Uterus (tissue), 4 donors: ENCODE data around the gene ZCCHC14. TPM values are rescaled to one million over a fixed set of nuclear protein-coding genes. Genes with fewer than 3 reads are reported as not detected.
A peak's percentile ranks its signal among the peaks of the same experiment; 100 is the strongest.

Experiments used
- DNase-seq, 2 donors: peaks; one replicate each; pipeline ENCODE4 v3.0.0-alpha.2; 2019 to 2020
- H3K27ac ChIP-seq, 2 donors: fragments of 200-600 bp; sonication (generic); 1 replicate in 1 of 2; 2 replicates in 1 of 2; pipeline ENCODE4 v1.5.1; 2016 to 2018
- H3K27me3 ChIP-seq, 2 donors: fragments of 200-600 bp; sonication (generic); one replicate each; pipeline ENCODE4 v1.5.1; 2018 to 2019; ENCODE audit warnings: control low read depth in 1 of 2
- H3K36me3 ChIP-seq, 2 donors: fragments of 200-600 bp; sonication (generic); one replicate each; pipeline ENCODE4 v1.5.1; 2019; ENCODE audit warnings: control low read depth in 1 of 2
- H3K4me1 ChIP-seq, 2 donors: fragments of 200-600 bp; sonication (generic); one replicate each; pipeline ENCODE4 v1.5.1; 2018 to 2019; ENCODE audit warnings: control low read depth in 1 of 2
- H3K4me3 ChIP-seq, 2 donors: fragments of 200-600 bp; sonication (generic); 1 replicate in 1 of 2; 2 replicates in 1 of 2; pipeline ENCODE4 v1.5.1; 2018 to 2019; ENCODE audit warnings: mild to moderate bottlenecking in 1 of 2
- H3K9me3 ChIP-seq, 2 donors: fragments of 200-600 bp; sonication (generic); one replicate each; pipeline ENCODE4 v1.5.1; 2019; ENCODE audit warnings: control low read depth in 1 of 2
- CTCF ChIP-seq, 4 experiments: fragments of 200-600 bp in 2 of 4; fragments of 450-650 bp in 2 of 4; sonication (generic) in 2 of 4; IDR thresholded peaks; one replicate each; pipeline ENCODE4 v1.5.1; 2016 to 2019; ENCODE audit warnings: antibody characterized with exemption in 4 of 4, mild to moderate bottlenecking in 2 of 4, moderate library complexity in 1 of 4
- POLR2A ChIP-seq, 2 donors: fragments of 450-650 bp; IDR thresholded peaks; one replicate each; pipeline ENCODE4 v1.6.1; 2016; ENCODE audit warnings: antibody characterized with exemption in 2 of 2, mild to moderate bottlenecking in 1 of 2, moderate library complexity in 1 of 2
- intact Hi-C: fragments of 100-400 bp; cut with DNase I; formaldehyde crosslinking; loops from one replicate; pipeline ENCODE4 v1.15.1; 2023; ENCODE audit warnings: low total_unique reads
- total RNA-seq, 4 donors: library from RNA; depleted of rRNA in 3 of 4; stranded (reverse); fragments of >200 nt in 3 of 4; gene quantifications; one replicate each; pipeline versions ENCODE4 v1.1.0 to v1.2.4, GENCODE V29; 2014 to 2023
- donor health status: DM: yes; HTN: yes; CAD: no.

ZCCHC14 gene
- total RNA-seq, 4 donors from 2014 or later, result 9.2 to 33.0 (median 20.6) TPM

- Histone ChIP-seq H3K4me3 (no peak overlapping the region), H3K27me3 (no peaks in the 10 kb centered on the region), H3K36me3 (no peaks in the 10 kb centered on the region), H3K9me3 (no peaks in the 10 kb centered on the region), H3K27ac (peak overlapping the region; percentile 9 to 53), H3K4me1 (no peaks in the 10 kb centered on the region)
- TF ChIP-seq CTCF (IDR thresholded peaks at IDR 0.05) (no peak), POLR2A (IDR thresholded peaks at IDR 0.05) (no peak)
- intact Hi-C loops, result no loop called here
- DNase-seq, result peak in 1 of 2 donors; percentile 75
Measured at GRCh38 chr16:87407511-87408112, 85.2 kb downstream of the ZCCHC14 start.

GRCh38 chr16:87406495-87407088 lies 86.2 kb downstream of the ZCCHC14 start:
- DNase-seq, result no peak

GRCh38 chr16:87404764-87405625 lies 87.8 kb downstream of the ZCCHC14 start:
- intact Hi-C loops, result no loop called here
- H3K9me3 ChIP-seq, result no peaks in the 10 kb centered on the region
- H3K36me3 ChIP-seq, result no peaks in the 10 kb centered on the region
- H3K4me3 ChIP-seq, result no peak overlapping the region
- no peak for DNase-seq
- no peak overlapping the region for H3K27ac ChIP-seq
- no peaks in the 10 kb centered on the region for H3K27me3 ChIP-seq
- no peaks in the 10 kb centered on the region for H3K4me1 ChIP-seq
- TF ChIP-seq CTCF (IDR thresholded peaks at IDR 0.05) (no peak), POLR2A (IDR thresholded peaks at IDR 0.05) (no peak)

More at GRCh38 chr16:87406495-87407088, 86.2 kb downstream of the ZCCHC14 start:
- H3K36me3 ChIP-seq, result no peaks in the 10 kb centered on the region
- TF ChIP-seq POLR2A (IDR thresholded peaks at IDR 0.05) (no peak), CTCF (IDR thresholded peaks at IDR 0.05) (no peak)
- H3K4me1 ChIP-seq, result no peaks in the 10 kb centered on the region
- no peaks in the 10 kb centered on the region for H3K27me3 ChIP-seq
- intact Hi-C loops, result no loop called here
- H3K9me3 ChIP-seq, result no peaks in the 10 kb centered on the region
- H3K4me3 ChIP-seq, result no peak overlapping the region
- H3K27ac ChIP-seq, result peak overlapping the region in 1 of 2 donors; percentile 53

GRCh38 chr16:87395181-87395842 lies 97.5 kb downstream of the ZCCHC14 start:
- Histone ChIP-seq H3K4me1 (peaks cover 0 to 5% of the 10 kb centered on the region in 2 donors), H3K4me3 (no peak overlapping the region), H3K27ac (no peak overlapping the region), H3K9me3 (no peaks in the 10 kb centered on the region), H3K36me3 (no peaks in the 10 kb centered on the region), H3K27me3 (no peaks in the 10 kb centered on the region)
- intact Hi-C loops, result no loop called here
- DNase-seq, result no peak
- TF ChIP-seq POLR2A (IDR thresholded peaks at IDR 0.05) (no peak), CTCF (IDR thresholded peaks at IDR 0.05) (no peak)
